HepG2 (cell line): ENCODE measurements around the gene PLEKHG2. TPM values are rescaled to one million over a fixed set of nuclear protein-coding genes. Genes with fewer than 3 reads are reported as not detected.

Experiments used
- CHD2 ChIP-seq: IDR thresholded peaks from 2 replicates; pipeline ENCODE4 v1.6.1; 2011; ENCODE audit warnings: low read depth, low read length, improper control_type of control experiment
- HOXA5 ChIP-seq: sonication (generic); formaldehyde crosslinking; IDR thresholded peaks from 2 replicates; pipeline ENCODE4 v1.4.0; 2020; ENCODE audit warnings: missing genetic modification reagents
- HOXA7 ChIP-seq: sonication (generic); formaldehyde crosslinking; IDR thresholded peaks from 2 replicates; pipeline ENCODE4 v1.8.1; 2022; ENCODE audit warnings: mild to moderate bottlenecking, missing genetic modification reagents, moderate library complexity
- HOXA9 ChIP-seq: sonication (generic); formaldehyde crosslinking; IDR thresholded peaks from 2 replicates; pipeline ENCODE4 v1.8.1; 2022; ENCODE audit warnings: missing genetic modification reagents, mild to moderate bottlenecking, moderate library complexity, borderline replicate concordance
- MAFF ChIP-seq: IDR thresholded peaks from 2 replicates; pipeline ENCODE4 v1.6.1; 2011; ENCODE audit warnings: low read depth, low read length, improper control_type of control experiment
- NFE2L2 ChIP-seq: fragments of 150-350 bp; IDR thresholded peaks from 2 replicates; pipeline ENCODE4 v1.6.1; 2014; ENCODE audit warnings: low read length
- SP2 ChIP-seq: sonication (generic); formaldehyde crosslinking; IDR thresholded peaks from 2 replicates; pipeline ENCODE4 v1.5.1; 2020; ENCODE audit warnings: mild to moderate bottlenecking, missing genetic modification reagents
- TBP ChIP-seq: sonication (generic); formaldehyde crosslinking; IDR thresholded peaks from 2 replicates; pipeline ENCODE4 v1.5.0; 2020; ENCODE audit warnings: missing genetic modification reagents
- ZNF124 ChIP-seq: sonication (generic); formaldehyde crosslinking; IDR thresholded peaks from 2 replicates; pipeline ENCODE4 v1.4.0; 2020; ENCODE audit warnings: missing genetic modification reagents
- ZNF234 ChIP-seq: sonication (generic); formaldehyde crosslinking; conservative IDR thresholded peaks from 2 replicates; pipeline ENCODE4 v1.5.1; 2020; ENCODE audit warnings: mild to moderate bottlenecking, missing genetic modification reagents
- ZNF510 ChIP-seq: sonication (generic); formaldehyde crosslinking; IDR thresholded peaks from 2 replicates; pipeline ENCODE4 v1.4.0; 2020; ENCODE audit warnings: low read depth, mild to moderate bottlenecking, missing genetic modification reagents
- ZNF564 ChIP-seq: sonication (generic); formaldehyde crosslinking; IDR thresholded peaks from 2 replicates; pipeline ENCODE4 v1.8.1; 2023; ENCODE audit warnings: mild to moderate bottlenecking, missing genetic modification reagents
- polyA plus RNA-seq, 8 experiments: library from polyadenylated mRNA; depleted of rRNA in 3 of 8; stranded (reverse) in 7 of 8; unstranded in 1 of 8; fragments of >200 nt; fragmentation: Illumina TruSeq in 4 of 8; extraction: Trizol in 4 of 8; gene quantifications; 2 replicates each; pipeline versions ENCODE4 v1.2.1 to v1.2.3, GENCODE V29; 2011 to 2016; ENCODE audit warnings: low read depth in 4 of 8, missing spikeins in 1 of 8, mixed read lengths in 1 of 8; ENCODE audit not compliant: insufficient read depth in 1 of 8
- total RNA-seq, 5 experiments: library from RNA; depleted of rRNA; stranded (reverse); fragments of >200 nt; fragmentation: Illumina TruSeq; extraction: Trizol; gene quantifications; 2 replicates each; pipeline ENCODE4 v1.2.3, GENCODE V29; 2016; ENCODE audit warnings: low read depth in 1 of 5
- TF ChIP-seq, protein P1 (sequence below): sonication (generic); formaldehyde crosslinking; conservative IDR thresholded peaks from 2 replicates; pipeline ENCODE4 v1.4.0; 2020; ENCODE audit warnings: missing genetic modification reagents
- TF ChIP-seq, protein P2 (sequence below): sonication (generic); formaldehyde crosslinking; IDR thresholded peaks from 2 replicates; pipeline ENCODE4 v1.4.0; 2020; ENCODE audit warnings: missing genetic modification reagents
- TF ChIP-seq, protein P3 (sequence below): sonication (generic); formaldehyde crosslinking; IDR thresholded peaks from 2 replicates; pipeline ENCODE4 v1.4.0; 2020; ENCODE audit warnings: mild to moderate bottlenecking, missing genetic modification reagents, borderline replicate concordance
- TF ChIP-seq, protein P4 (sequence below): sonication (generic); formaldehyde crosslinking; IDR thresholded peaks from 2 replicates; pipeline ENCODE4 v1.8.1; 2023; ENCODE audit warnings: mild to moderate bottlenecking, missing genetic modification reagents
- TF ChIP-seq, protein P5 (sequence below): sonication (generic); formaldehyde crosslinking; IDR thresholded peaks from 2 replicates; pipeline ENCODE4 v1.5.1; 2020; ENCODE audit warnings: mild to moderate bottlenecking, missing genetic modification reagents, moderate library complexity
- TF ChIP-seq, protein P6 (sequence below): sonication (generic); formaldehyde crosslinking; IDR thresholded peaks from 2 replicates; pipeline ENCODE4 v1.9.0; 2021; ENCODE audit warnings: missing genetic modification reagents, borderline replicate concordance

The PLEKHG2 gene
- total and polyA plus RNA-seq, 2 of the 13 experiments (the other 11 are each of a cell fraction or from before 2014, with no cell fraction given), result 3.6 to 6.8 TPM

DNA sequence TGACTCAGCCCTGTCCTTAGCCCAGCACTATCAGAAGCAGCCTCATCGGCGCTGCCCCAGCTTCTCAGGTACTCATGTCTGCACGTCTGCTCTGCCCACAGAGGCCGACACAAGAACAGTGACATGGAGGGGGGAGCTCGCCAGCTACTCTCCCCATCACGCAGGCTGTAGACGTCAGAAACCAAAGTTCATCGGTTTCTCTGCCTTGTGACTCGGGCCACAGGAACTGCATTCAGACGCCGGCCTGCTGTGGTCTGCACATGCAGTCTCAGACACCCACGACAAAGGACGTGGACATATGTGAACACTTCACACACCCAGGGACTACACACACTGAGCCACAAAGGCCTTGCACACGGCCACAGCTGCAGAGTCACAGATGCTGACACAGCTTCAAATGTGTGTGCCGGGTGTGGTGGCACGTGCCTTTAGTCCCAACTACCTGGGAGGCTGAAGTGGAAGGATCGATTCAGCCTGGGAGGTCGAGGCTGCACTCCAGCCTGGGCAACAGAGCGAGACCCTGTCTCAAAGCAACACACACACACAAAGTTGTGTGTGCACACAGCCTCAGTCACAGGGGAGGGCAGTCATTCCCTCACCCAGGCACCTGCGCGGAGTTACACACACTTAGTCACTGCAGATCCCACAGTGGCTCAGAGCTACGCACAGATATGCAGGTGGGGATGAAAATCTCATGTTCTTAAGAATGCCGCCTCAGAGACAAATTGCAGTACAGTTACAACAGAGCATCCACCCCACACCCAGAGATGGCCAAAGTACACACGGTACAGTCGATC is 10.7 kb upstream of the PLEKHG2 start (continued):
- no peak for TF ChIP-seq HOXA9 (CRISPR knock-in tag)
- TF ChIP-seq CHD2, result no peak
- TF ChIP-seq TBP, result no peak
- TF ChIP-seq, protein P1, sequence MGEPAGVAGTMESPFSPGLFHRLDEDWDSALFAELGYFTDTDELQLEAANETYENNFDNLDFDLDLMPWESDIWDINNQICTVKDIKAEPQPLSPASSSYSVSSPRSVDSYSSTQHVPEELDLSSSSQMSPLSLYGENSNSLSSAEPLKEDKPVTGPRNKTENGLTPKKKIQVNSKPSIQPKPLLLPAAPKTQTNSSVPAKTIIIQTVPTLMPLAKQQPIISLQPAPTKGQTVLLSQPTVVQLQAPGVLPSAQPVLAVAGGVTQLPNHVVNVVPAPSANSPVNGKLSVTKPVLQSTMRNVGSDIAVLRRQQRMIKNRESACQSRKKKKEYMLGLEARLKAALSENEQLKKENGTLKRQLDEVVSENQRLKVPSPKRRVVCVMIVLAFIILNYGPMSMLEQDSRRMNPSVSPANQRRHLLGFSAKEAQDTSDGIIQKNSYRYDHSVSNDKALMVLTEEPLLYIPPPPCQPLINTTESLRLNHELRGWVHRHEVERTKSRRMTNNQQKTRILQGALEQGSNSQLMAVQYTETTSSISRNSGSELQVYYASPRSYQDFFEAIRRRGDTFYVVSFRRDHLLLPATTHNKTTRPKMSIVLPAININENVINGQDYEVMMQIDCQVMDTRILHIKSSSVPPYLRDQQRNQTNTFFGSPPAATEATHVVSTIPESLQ (CRISPR knock-in tag), result no peak
- TF ChIP-seq, protein P2, sequence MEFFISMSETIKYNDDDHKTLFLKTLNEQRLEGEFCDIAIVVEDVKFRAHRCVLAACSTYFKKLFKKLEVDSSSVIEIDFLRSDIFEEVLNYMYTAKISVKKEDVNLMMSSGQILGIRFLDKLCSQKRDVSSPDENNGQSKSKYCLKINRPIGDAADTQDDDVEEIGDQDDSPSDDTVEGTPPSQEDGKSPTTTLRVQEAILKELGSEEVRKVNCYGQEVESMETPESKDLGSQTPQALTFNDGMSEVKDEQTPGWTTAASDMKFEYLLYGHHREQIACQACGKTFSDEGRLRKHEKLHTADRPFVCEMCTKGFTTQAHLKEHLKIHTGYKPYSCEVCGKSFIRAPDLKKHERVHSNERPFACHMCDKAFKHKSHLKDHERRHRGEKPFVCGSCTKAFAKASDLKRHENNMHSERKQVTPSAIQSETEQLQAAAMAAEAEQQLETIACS (CRISPR knock-in tag), result no peak
- TF ChIP-seq, protein P3, sequence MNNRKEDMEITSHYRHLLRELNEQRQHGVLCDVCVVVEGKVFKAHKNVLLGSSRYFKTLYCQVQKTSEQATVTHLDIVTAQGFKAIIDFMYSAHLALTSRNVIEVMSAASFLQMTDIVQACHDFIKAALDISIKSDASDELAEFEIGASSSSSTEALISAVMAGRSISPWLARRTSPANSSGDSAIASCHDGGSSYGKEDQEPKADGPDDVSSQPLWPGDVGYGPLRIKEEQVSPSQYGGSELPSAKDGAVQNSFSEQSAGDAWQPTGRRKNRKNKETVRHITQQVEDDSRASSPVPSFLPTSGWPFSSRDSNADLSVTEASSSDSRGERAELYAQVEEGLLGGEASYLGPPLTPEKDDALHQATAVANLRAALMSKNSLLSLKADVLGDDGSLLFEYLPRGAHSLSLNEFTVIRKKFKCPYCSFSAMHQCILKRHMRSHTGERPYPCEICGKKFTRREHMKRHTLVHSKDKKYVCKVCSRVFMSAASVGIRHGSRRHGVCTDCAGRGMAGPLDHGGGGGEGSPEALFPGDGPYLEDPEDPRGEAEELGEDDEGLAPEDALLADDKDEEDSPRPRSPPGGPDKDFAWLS (CRISPR knock-in tag), result no peak
- TF ChIP-seq ZNF510 (CRISPR knock-in tag), result peak; percentile 77; the same call in 1 of the 2 replicates
- TF ChIP-seq, protein P4, sequence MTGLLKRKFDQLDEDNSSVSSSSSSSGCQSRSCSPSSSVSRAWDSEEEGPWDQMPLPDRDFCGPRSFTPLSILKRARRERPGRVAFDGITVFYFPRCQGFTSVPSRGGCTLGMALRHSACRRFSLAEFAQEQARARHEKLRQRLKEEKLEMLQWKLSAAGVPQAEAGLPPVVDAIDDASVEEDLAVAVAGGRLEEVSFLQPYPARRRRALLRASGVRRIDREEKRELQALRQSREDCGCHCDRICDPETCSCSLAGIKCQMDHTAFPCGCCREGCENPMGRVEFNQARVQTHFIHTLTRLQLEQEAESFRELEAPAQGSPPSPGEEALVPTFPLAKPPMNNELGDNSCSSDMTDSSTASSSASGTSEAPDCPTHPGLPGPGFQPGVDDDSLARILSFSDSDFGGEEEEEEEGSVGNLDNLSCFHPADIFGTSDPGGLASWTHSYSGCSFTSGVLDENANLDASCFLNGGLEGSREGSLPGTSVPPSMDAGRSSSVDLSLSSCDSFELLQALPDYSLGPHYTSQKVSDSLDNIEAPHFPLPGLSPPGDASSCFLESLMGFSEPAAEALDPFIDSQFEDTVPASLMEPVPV (CRISPR knock-in tag), result peak; percentile 78; the same call in 1 of the 2 replicates
- TF ChIP-seq ZNF234 (CRISPR knock-in tag), result no peak
- peak; percentile 73; the same call in 1 of the 2 replicates for TF ChIP-seq ZNF124 (CRISPR knock-in tag)
- TF ChIP-seq SP2 (CRISPR knock-in tag), result no peak
- no peak for TF ChIP-seq NFE2L2
- no peak for TF ChIP-seq HOXA7
- no peak; the same call in 1 of the 2 replicates for TF ChIP-seq ZNF564
- TF ChIP-seq, protein P5, sequence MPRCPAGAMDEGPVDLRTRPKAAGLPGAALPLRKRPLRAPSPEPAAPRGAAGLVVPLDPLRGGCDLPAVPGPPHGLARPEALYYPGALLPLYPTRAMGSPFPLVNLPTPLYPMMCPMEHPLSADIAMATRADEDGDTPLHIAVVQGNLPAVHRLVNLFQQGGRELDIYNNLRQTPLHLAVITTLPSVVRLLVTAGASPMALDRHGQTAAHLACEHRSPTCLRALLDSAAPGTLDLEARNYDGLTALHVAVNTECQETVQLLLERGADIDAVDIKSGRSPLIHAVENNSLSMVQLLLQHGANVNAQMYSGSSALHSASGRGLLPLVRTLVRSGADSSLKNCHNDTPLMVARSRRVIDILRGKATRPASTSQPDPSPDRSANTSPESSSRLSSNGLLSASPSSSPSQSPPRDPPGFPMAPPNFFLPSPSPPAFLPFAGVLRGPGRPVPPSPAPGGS (CRISPR knock-in tag), result no peak; the same call in 1 of the 2 replicates
- TF ChIP-seq HOXA5 (CRISPR knock-in tag), result no peak
- peak; percentile 31; the same call in 1 of the 2 replicates for TF ChIP-seq MAFF
- TF ChIP-seq, protein P6, sequence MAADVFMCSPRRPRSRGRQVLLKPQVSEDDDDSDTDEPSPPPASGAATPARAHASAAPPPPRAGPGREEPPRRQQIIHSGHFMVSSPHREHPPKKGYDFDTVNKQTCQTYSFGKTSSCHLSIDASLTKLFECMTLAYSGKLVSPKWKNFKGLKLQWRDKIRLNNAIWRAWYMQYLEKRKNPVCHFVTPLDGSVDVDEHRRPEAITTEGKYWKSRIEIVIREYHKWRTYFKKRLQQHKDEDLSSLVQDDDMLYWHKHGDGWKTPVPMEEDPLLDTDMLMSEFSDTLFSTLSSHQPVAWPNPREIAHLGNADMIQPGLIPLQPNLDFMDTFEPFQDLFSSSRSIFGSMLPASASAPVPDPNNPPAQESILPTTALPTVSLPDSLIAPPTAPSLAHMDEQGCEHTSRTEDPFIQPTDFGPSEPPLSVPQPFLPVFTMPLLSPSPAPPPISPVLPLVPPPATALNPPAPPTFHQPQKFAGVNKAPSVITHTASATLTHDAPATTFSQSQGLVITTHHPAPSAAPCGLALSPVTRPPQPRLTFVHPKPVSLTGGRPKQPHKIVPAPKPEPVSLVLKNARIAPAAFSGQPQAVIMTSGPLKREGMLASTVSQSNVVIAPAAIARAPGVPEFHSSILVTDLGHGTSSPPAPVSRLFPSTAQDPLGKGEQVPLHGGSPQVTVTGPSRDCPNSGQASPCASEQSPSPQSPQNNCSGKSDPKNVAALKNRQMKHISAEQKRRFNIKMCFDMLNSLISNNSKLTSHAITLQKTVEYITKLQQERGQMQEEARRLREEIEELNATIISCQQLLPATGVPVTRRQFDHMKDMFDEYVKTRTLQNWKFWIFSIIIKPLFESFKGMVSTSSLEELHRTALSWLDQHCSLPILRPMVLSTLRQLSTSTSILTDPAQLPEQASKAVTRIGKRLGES (CRISPR knock-in tag), result no peak
